Activated CD4-positive, alpha-beta T cell treated with anti-CD3 and anti-CD28 coated beads, Interleukin-2, amount 10 ng/mL, durations not matched to agents 24 days and 14 days (primary cell): ENCODE results near the gene SENP1. TPM values are rescaled to one million over a fixed set of nuclear protein-coding genes. Genes with fewer than 3 reads are reported as not detected.

ENCODE experiments used
- DNase-seq: peaks from one replicate; pipeline ENCODE4 v3.0.0; 2022
- H3K27ac Mint-ChIP-seq: one replicate; pipeline ENCODE4 v1.8.0; 2022; ENCODE audit warnings: mild to moderate bottlenecking, mixed read lengths
- H3K27me3 Mint-ChIP-seq: one replicate; pipeline ENCODE4 v1.8.0; 2022; ENCODE audit warnings: mixed read lengths
- H3K36me3 Mint-ChIP-seq: one replicate; pipeline ENCODE4 v1.8.0; 2022; ENCODE audit warnings: low read depth, mild to moderate bottlenecking, mixed read lengths
- H3K4me1 Mint-ChIP-seq: one replicate; pipeline ENCODE4 v1.8.0; 2021; ENCODE audit warnings: mixed read lengths
- H3K4me3 Mint-ChIP-seq: one replicate; pipeline ENCODE4 v1.8.0; 2022; ENCODE audit warnings: mild to moderate bottlenecking, moderate library complexity, mixed read lengths
- H3K9me3 Mint-ChIP-seq: one replicate; pipeline ENCODE4 v1.8.0; 2021; ENCODE audit warnings: mixed read lengths
- intact Hi-C: fragments of 100-400 bp; cut with micrococcal nuclease; formaldehyde crosslinking; loops from one replicate; pipeline ENCODE4 v1.15.1; 2023
- total RNA-seq: library from RNA; stranded (reverse); gene quantifications from 2 replicates; pipeline ENCODE4 v1.2.3, GENCODE V29; 2022

SENP1 gene
- total RNA-seq, 1 donor from 2014 or later = 58.6 TPM

DNA sequence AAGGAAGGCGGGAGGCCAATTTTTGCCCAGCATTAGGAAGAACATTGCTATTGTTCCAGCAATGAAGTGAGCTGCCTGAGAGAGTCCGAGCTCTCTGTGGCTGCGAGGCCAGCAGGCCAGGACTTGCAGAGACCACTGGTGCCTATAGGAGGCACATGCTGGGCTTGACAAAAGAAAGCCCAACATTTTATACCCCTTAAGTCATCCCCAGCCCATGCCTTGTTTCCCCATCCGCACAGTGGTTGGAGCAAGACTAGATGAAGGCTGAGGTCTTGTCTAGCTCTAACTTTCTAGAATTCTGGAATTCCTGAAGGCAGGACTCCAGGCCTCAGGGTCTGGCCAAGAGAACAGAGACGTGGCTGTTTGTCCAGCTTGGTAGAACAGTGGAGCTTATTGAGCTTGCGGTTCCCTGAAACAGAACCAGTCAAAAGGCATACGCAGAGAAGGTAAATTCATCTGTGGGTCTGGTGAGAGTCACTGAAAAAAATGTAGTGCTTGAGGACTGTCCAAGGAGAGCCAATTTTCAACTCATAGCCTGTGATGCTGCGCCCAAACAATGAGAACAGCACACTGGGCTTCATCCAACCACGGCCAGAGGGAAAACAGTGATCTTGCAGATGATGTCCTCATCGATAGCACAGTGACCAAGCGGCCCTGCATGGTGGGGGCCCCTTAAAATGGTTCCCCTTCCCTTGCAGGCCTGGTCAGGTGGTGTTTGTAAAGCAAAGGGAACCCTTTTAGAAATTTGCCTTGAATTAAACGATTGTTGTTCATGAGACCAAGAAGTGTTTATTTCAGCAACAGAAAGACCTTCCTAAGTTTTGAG lies 74.5 kb downstream of the SENP1 start:
- H3K27ac Mint-ChIP-seq = no peak overlapping the region
- no peaks in the 10 kb centered on the region for H3K36me3 Mint-ChIP-seq
- intact Hi-C loops = no loop called here
- DNase-seq = no peak
- H3K27me3 Mint-ChIP-seq = no peaks in the 10 kb centered on the region
- no peak overlapping the region for H3K4me3 Mint-ChIP-seq
- H3K9me3 Mint-ChIP-seq = no peaks in the 10 kb centered on the region
- no peaks in the 10 kb centered on the region for H3K4me1 Mint-ChIP-seq

DNA sequence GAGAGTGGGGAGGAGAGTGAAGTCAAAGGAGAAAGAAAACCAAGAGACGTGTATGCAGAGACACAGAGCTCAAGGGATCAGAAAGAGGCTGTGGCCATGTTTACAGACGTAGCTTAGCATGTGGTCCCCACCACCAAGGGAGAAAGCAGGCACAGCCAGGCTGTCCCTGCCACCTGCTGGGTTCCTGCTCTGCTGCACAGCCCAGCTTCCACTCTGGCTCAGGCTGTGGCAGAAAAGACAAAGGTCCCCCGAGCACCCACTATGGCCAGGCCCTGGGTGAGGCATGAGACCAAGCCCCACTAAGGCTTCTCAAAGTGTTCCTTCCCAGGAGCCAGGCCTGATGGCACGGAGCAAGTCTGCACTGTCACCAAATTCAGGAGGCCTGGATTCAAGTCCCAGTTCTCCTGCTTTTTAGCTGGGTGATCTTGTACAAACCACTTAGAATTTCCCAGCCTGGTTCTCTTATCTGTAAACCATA lies 75.7 kb downstream of the SENP1 start:
- H3K27me3 Mint-ChIP-seq = no peaks in the 10 kb centered on the region
- H3K4me1 Mint-ChIP-seq = no peaks in the 10 kb centered on the region
- no peaks in the 10 kb centered on the region for H3K9me3 Mint-ChIP-seq
- intact Hi-C loops = no loop called here
- H3K36me3 Mint-ChIP-seq = no peaks in the 10 kb centered on the region
- no peak for DNase-seq
- no peak overlapping the region for H3K4me3 Mint-ChIP-seq
- no peak overlapping the region for H3K27ac Mint-ChIP-seq

DNA sequence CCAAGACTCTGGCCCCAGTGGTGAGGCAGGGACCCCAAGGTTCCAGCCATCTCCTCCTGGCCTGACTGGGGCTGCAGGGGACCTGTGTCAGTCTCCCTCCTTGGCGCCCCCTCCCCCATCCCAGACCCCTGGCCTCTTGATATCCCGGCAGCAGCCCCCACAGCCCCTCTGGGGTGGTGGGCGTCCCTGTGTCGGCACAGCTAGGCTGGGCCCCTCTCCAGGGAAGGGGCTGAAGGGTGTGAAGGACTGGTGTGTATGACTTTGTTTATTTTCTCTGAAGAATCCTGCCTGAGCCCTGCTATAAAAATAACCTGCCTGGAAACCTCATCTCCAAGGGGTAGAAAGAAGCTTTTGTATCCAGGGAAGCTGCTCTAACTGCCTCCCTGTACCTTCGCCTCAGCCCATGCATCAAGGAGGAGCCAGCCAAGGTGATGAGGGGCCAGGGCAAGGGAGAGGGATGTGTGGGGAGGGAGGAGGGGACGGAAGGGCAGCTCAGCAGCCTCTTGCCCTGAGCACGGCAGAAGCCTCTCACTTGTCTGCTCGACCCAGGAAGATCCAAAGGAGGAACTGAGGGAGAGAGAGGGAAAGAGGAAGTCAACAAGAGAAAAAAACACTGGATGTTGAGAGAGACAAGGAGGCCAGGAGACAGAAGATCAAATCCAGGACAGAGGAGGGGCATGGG lies 76.2 kb downstream of the SENP1 start:
- intact Hi-C loops = no loop called here
- Mint-ChIP-seq H3K4me1 (no peaks in the 10 kb centered on the region), H3K27me3 (no peaks in the 10 kb centered on the region), H3K9me3 (no peaks in the 10 kb centered on the region), H3K36me3 (no peaks in the 10 kb centered on the region), H3K4me3 (no peak overlapping the region), H3K27ac (no peak overlapping the region)
- no peak for DNase-seq

DNA sequence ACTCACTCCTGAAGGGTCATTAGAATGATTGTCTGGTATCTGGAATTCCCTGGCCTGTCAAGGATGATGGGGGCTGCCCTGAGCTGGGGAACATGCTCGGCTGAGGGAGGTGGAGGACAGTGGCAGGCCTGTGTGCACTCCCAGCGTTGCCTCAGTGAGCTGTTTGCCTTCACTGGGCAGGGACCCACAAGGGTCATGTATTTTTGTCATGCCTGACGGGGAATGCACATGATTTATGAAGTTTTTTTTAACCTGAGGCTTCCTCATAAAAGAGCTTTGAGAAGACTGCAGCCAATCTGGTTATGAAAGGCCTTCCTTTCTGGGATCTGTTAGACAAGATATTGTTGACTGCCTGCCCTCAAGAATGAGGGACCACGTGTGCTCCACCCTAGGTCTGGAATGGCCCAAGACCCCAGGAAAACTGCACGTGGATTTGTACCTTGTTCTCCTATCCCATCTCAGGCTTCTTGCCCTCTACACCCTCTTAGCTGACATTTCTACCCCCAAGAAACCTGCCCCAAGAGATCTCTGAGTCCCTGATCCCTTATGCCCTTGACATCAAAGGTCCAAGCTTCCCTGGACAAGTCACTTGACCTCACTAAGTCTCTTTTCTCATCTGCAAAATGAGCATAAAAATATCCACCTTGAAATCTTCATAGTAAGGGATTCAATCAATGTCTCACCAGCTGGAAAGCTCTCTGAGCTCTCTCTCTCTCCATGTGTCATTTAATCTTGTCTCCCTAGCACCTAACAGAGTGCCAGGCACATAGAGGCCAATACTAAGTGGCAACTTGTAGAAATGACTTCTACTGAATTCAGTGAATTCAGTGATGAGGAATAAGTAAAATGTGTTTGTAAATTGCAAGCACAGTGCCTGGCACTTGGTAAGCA lies 77.1 kb downstream of the SENP1 start:
- no peaks in the 10 kb centered on the region for H3K27me3 Mint-ChIP-seq
- no peaks in the 10 kb centered on the region for H3K4me1 Mint-ChIP-seq
- no peak overlapping the region for H3K27ac Mint-ChIP-seq
- no peak overlapping the region for H3K4me3 Mint-ChIP-seq
- DNase-seq = no peak
- no peaks in the 10 kb centered on the region for H3K36me3 Mint-ChIP-seq
- intact Hi-C loops = no loop called here
- no peaks in the 10 kb centered on the region for H3K9me3 Mint-ChIP-seq

DNA sequence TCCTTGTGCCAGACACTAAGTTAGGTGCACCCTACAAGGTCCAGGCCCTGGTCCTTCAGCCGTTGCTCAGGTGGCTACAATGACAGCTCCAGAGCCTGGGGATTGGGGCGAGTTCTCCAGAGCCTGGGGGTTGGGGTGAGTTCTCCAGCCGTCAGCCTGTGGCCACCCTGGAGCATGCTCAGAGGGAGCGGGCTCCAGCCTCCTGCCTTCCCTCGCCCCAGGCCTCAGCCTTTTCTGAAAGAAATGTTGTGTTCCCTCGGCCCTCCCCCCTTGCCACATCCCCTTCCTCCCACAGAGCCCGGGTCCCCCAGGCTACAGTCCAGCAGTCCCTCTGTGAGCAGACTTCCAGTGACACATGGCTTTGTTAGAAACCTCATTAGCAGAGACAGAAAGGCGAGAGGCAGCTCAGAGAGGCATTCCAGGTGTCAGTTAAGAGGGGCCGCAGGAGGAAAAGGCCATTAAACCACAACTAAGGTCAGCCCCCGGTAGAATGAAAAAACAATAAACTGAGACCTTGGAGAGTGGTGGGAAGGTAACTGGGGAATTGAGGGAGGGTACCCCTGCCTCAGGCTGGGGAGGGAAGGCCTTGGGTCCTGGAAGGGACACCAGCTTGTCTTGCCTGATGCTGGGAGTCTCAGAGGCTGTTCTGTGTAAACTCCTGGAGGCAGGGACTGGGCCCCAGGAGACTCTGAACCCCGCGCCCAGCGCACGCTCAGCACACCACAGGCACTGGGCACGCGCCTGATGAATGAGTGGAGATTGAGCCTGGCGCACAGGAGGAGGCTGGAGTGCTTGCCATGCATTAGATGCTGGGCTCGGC lies 78.5 kb downstream of the SENP1 start:
- intact Hi-C loops = no loop called here
- no peak overlapping the region for H3K27ac Mint-ChIP-seq
- H3K27me3 Mint-ChIP-seq = peaks cover 10% of the 10 kb centered on the region
- DNase-seq = no peak
- H3K36me3 Mint-ChIP-seq = no peaks in the 10 kb centered on the region
- no peaks in the 10 kb centered on the region for H3K4me1 Mint-ChIP-seq
- no peak overlapping the region for H3K4me3 Mint-ChIP-seq
- no peaks in the 10 kb centered on the region for H3K9me3 Mint-ChIP-seq

DNA sequence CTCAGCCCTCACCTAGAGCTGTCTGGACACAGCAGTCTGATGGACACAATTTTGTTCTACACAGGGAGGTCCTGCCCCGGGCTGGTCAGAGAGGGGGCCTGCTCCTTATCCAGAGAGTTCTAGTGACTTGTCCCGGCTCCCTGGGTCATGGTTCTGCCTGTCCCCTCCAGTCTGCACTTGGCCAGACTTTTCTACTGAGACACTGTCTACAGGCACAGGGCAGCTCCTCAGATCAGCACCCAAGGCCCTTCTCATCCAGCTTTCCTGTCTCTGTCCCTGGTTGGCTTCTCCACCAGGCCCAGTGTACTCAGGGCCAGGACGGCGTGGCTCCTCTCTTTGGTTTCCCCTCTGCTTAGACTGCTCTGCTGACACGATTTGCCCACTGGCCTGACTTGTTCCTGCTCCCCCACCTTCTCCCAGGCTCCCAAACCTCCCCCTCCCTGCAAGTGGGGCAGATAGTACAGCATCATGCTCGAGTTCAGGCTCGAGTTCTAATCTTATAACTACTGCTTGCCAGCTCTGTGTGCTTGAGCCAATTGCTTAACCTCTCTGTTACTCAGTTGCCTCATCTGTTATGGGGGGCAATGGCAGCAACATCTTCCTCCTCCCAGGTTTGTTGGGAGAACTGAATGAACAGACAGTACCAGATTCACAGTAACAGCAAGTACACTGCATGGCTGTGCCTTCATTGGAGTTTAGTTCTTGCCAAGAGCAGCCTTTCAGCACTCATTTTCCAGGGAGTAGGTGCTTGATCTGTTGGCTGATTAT lies 79.6 kb downstream of the SENP1 start:
- no peaks in the 10 kb centered on the region for H3K36me3 Mint-ChIP-seq
- H3K4me1 Mint-ChIP-seq = no peaks in the 10 kb centered on the region
- no peak overlapping the region for H3K27ac Mint-ChIP-seq
- H3K4me3 Mint-ChIP-seq = no peak overlapping the region
- H3K9me3 Mint-ChIP-seq = no peaks in the 10 kb centered on the region
- H3K27me3 Mint-ChIP-seq = peaks cover 18% of the 10 kb centered on the region
- no peak for DNase-seq
- intact Hi-C loops = no loop called here

DNA sequence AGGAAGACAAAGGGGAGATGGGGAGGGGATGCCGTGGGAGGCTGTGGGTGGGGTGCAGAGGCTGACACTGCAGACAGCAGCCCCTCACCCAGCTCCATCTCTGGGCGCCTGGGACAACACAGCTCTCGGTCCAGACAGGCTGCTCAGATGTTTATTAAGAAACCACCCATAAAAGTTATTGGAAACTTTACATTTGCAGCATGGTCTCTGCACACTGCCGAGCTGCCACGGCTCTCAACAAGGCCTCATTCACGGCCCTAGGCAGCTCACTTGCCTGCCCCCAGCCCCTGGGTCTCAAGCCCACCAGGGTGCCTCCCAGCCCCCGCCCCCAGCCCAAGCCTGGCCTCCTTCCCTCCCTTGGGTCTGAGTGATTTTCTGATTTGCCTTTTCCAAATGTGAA lies 80.6 kb downstream of the SENP1 start:
- intact Hi-C loops = no loop called here
- H3K27me3 Mint-ChIP-seq = peaks cover 22% of the 10 kb centered on the region
- no peaks in the 10 kb centered on the region for H3K9me3 Mint-ChIP-seq
- no peaks in the 10 kb centered on the region for H3K4me1 Mint-ChIP-seq
- H3K36me3 Mint-ChIP-seq = no peaks in the 10 kb centered on the region
- H3K27ac Mint-ChIP-seq = no peak overlapping the region
- H3K4me3 Mint-ChIP-seq = no peak overlapping the region
- no peak for DNase-seq

DNA sequence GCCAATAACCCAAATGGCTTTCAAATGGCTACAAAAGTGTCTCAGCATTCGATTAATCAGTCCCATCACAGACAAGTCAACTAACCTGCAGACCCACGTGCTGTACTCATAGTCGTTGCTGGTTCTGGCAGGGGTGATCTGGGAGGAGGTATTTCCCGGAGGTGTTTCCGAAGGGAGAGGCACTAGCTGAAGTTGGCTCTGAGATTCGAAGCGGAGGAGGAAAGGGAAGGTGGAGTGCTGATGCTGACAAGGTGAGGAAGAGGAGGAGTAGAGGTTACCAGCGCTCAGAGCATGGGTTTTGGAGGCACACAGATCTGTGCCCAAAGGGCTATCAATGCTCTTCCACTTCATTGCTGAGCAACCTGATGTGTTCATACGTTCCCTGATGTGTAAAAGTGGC lies 81.1 kb downstream of the SENP1 start:
- intact Hi-C loops = no loop called here
- Mint-ChIP-seq H3K9me3 (no peaks in the 10 kb centered on the region), H3K36me3 (no peaks in the 10 kb centered on the region), H3K4me3 (no peak overlapping the region), H3K27me3 (peaks cover 22% of the 10 kb centered on the region), H3K4me1 (no peaks in the 10 kb centered on the region), H3K27ac (no peak overlapping the region)
- DNase-seq = no peak

DNA sequence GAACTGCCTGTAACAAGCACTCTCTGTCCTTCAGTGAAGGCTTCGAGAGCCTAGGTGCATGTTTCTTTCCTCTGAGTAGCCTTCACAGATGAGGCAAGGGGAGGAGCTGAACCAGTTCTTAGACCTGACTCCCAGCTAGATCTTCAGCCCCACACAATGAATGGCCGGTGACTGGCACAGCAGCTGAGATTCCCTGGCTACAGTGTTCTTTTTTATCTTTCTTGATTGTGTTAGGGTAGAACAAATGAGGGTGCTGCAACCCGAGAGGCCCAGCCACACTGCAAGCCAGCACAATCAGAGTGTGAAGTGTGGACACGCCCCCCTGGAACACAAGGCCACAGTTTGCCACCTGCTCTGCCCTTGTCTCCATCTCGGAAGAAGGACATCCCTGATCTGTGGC lies 82.5 kb downstream of the SENP1 start:
- Mint-ChIP-seq H3K36me3 (no peaks in the 10 kb centered on the region), H3K9me3 (no peaks in the 10 kb centered on the region), H3K4me3 (no peak overlapping the region), H3K4me1 (no peaks in the 10 kb centered on the region), H3K27me3 (peaks cover 30% of the 10 kb centered on the region), H3K27ac (no peak overlapping the region)
- no peak for DNase-seq
- intact Hi-C loops = no loop called here

DNA sequence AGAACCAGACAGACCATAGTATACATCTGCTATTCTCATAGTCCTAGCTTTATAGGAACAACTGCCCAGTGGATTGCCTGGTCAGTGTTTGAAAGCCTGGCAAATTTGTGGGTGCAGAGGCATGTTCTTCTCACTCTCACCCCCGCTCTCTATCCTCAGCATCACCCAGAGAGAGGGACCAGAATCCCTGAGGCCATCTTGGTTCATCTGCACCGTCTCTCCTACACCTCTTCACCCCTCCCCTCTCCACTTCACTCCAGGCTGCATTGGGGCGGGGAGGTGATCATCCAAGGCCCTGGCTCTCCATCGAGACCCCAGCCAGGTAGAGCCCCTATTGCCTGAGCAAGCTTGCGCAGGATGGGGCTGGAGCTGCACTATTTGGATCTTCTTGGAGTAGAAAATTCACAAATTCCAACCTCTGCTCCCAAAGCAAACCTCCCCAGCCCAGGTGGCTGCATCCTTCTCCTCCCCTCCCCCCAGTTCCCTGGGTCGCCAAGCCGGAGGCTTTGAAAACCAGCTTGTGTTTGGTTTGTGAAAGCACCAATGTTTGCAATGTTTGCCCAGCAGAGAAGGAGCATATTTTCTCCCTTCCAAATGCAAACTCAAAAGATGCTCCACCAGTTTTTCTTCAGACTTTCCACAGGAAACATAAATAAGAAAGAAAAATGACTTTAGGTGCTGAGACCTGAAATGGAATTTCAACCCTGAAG lies 83.0 kb downstream of the SENP1 start:
- Mint-ChIP-seq H3K4me1 (no peaks in the 10 kb centered on the region), H3K9me3 (no peaks in the 10 kb centered on the region), H3K36me3 (no peaks in the 10 kb centered on the region), H3K4me3 (no peak overlapping the region), H3K27me3 (peaks cover 35% of the 10 kb centered on the region), H3K27ac (no peak overlapping the region)
- intact Hi-C loops = no loop called here
- DNase-seq = no peak

DNA sequence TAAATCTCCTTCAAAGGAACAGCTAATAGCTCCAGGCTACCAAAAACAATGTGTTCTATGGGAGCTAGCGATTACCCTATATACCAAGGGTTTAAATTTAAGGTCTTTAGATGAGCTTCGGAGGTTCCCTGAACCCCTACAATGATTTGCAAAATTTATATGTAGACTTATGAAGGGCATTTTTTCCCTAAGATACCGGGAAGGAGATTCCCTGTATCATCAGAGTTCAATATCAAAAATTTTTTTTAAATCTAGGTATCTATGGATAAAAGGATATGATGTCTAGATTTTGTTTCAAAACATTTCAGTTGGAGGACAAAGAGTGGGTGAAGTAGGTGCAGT lies 83.7 kb downstream of the SENP1 start:
- Mint-ChIP-seq H3K36me3 (no peaks in the 10 kb centered on the region), H3K4me1 (no peaks in the 10 kb centered on the region), H3K9me3 (no peaks in the 10 kb centered on the region), H3K27me3 (peaks cover 38% of the 10 kb centered on the region), H3K27ac (no peak overlapping the region), H3K4me3 (no peak overlapping the region)
- intact Hi-C loops = no loop called here
- no peak for DNase-seq

DNA sequence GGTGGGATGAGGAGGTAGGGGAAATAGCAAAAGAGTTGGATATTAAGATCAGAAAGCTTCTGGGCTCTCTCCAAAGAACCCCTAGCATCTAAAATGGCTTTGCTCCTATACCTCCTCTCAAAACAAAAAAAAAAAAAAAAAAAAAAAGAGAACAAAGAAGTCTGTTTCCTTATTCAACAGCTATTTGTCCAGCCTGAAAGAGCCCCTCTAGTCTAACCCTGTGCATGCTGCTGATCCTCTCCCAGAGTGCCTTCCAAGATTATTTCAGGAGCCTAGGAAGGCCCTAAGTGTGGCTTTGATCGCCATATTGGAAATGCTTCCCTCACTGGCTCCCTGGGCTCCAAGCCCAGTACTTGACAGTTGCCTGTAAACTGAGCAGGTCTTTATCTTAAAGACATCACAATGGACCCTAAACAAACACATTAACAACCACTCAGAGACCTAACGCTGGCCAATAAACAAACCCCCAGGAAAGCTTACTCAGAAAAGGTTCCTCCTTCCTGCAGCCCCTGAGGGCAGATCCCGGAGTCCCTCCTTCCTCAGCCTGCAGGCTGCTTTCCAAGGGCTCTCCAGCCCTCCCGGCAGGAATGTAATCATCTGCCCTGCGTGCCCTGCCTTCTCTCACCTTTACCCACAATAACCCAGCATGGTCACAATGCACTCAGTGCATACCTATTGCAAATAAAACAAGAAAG lies 84.2 kb downstream of the SENP1 start:
- Mint-ChIP-seq H3K4me1 (no peaks in the 10 kb centered on the region), H3K4me3 (no peak overlapping the region)

More for the DNA sequence above, 84.2 kb downstream of the SENP1 start:
- DNase-seq = no peak
- intact Hi-C loops = no loop called here
- Mint-ChIP-seq H3K36me3 (no peaks in the 10 kb centered on the region), H3K27me3 (peaks cover 42% of the 10 kb centered on the region), H3K9me3 (no peaks in the 10 kb centered on the region), H3K27ac (no peak overlapping the region)
